Prostate gland (tissue), 2 donors: ENCODE results near the gene MARK3. TPM values are rescaled to one million over a fixed set of nuclear protein-coding genes. Genes with fewer than 3 reads are reported as not detected.
"Not testable (repeated sequence)": the region's sequence is repeated elsewhere in the genome, so short reads cannot be mapped to it uniquely, and the experiment has no call there.

ENCODE experiments used
- DNase-seq: peaks from one replicate; pipeline ENCODE4 v3.0.0-alpha.2; 2019; ENCODE audit warnings: low spot score
- H3K27ac ChIP-seq, 2 donors: fragments of 200-600 bp; sonication (generic); 2 replicates each; pipeline ENCODE4 v1.5.1; 2017 to 2019
- H3K27me3 ChIP-seq: fragments of 200-600 bp; sonication (generic); replicated peaks from 2 replicates; pipeline ENCODE4 v1.5.1; 2019; ENCODE audit not compliant: insufficient read depth
- H3K36me3 ChIP-seq, 2 donors: fragments of 200-600 bp; sonication (generic); 1 replicate in 1 of 2; 2 replicates in 1 of 2; pipeline versions ENCODE4 v1.5.1 to v1.8.1; 2017 to 2019
- H3K4me1 ChIP-seq: fragments of 200-600 bp; sonication (generic); replicated peaks from 2 replicates; pipeline ENCODE4 v1.5.1; 2019
- H3K4me3 ChIP-seq, 2 donors: fragments of 200-600 bp; sonication (generic); 2 replicates each; pipeline ENCODE4 v1.5.1; 2017 to 2019
- H3K9me3 ChIP-seq: fragments of 200-600 bp; sonication (generic); 2 replicates; pipeline ENCODE4 v1.5.1; 2017
- POLR2A ChIP-seq: fragments of 450-650 bp; IDR thresholded peaks from one replicate; pipeline ENCODE4 v1.6.1; 2016; ENCODE audit warnings: antibody characterized with exemption, mild to moderate bottlenecking
- POLR2AphosphoS5 ChIP-seq: sonication (generic); formaldehyde crosslinking; IDR thresholded peaks from one replicate; pipeline ENCODE4 v1.6.1; 2017; ENCODE audit warnings: antibody characterized with exemption
- WGBS: methylation state at CpG from one replicate; pipeline ENCODE4 v1.1.5; 2018; 5-methylcytosine and 5-hydroxymethylcytosine counted together
- intact Hi-C: fragments of 100-400 bp; cut with DNase I; formaldehyde crosslinking; loops from one replicate; pipeline ENCODE4 v1.14.2; 2022
- total RNA-seq, 2 donors: library from RNA; depleted of rRNA; stranded (reverse); fragments of >200 nt; gene quantifications; one replicate each; pipeline ENCODE4 v1.1.0, GENCODE V29; 2016
- TF ChIP-seq, protein P1 (sequence below), 4 experiments: fragments of 200-600 bp in 2 of 4; fragments of 450-650 bp in 2 of 4; sonication (generic) in 2 of 4; IDR thresholded peaks; 1 replicate in 3 of 4; 2 replicates in 1 of 4; pipeline ENCODE4 v1.5.1; 2016 to 2019; ENCODE audit warnings: antibody characterized with exemption in 4 of 4, mild to moderate bottlenecking in 2 of 4, moderate library complexity in 2 of 4

The MARK3 gene
- total RNA-seq, 2 donors from 2014 or later: 51.5 to 115 TPM

DNA sequence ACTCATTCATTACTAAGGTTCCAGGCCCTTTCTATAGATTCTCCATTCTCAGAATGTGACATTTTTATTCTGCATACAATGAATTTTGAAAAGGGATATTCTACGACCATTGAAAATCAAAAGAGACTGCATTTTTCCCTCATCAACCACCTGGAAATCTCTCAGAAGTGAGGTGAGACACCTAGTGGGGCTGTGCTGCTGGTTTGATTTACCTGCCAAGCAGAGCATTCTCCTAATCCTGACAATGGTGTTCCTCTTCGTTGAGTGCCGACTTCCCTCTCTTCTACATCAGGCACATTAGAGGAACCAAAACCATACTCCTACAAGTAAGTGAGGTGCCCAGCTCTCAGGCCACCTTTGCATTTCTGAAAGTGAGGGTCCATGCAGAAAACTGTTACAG lies 122.5 kb downstream of the MARK3 start:
- intact Hi-C loops: no loop called here
- Histone ChIP-seq H3K36me3 (peaks cover 8 to 12% of the 10 kb centered on the region in 2 donors), H3K27me3 (no peaks in the 10 kb centered on the region), H3K27ac (no peak overlapping the region), H3K9me3 (no peaks in the 10 kb centered on the region), H3K4me1 (peaks cover 5% of the 10 kb centered on the region), H3K4me3 (no peak overlapping the region)
- no peak for DNase-seq
- 68% methylated on average over 3 of the region's 3 CpGs for WGBS
- TF ChIP-seq POLR2A (no peak), POLR2AphosphoS5 (no peak)
- TF ChIP-seq, protein P1, sequence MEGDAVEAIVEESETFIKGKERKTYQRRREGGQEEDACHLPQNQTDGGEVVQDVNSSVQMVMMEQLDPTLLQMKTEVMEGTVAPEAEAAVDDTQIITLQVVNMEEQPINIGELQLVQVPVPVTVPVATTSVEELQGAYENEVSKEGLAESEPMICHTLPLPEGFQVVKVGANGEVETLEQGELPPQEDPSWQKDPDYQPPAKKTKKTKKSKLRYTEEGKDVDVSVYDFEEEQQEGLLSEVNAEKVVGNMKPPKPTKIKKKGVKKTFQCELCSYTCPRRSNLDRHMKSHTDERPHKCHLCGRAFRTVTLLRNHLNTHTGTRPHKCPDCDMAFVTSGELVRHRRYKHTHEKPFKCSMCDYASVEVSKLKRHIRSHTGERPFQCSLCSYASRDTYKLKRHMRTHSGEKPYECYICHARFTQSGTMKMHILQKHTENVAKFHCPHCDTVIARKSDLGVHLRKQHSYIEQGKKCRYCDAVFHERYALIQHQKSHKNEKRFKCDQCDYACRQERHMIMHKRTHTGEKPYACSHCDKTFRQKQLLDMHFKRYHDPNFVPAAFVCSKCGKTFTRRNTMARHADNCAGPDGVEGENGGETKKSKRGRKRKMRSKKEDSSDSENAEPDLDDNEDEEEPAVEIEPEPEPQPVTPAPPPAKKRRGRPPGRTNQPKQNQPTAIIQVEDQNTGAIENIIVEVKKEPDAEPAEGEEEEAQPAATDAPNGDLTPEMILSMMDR (IDR thresholded peaks at IDR 0.05): no peak

DNA sequence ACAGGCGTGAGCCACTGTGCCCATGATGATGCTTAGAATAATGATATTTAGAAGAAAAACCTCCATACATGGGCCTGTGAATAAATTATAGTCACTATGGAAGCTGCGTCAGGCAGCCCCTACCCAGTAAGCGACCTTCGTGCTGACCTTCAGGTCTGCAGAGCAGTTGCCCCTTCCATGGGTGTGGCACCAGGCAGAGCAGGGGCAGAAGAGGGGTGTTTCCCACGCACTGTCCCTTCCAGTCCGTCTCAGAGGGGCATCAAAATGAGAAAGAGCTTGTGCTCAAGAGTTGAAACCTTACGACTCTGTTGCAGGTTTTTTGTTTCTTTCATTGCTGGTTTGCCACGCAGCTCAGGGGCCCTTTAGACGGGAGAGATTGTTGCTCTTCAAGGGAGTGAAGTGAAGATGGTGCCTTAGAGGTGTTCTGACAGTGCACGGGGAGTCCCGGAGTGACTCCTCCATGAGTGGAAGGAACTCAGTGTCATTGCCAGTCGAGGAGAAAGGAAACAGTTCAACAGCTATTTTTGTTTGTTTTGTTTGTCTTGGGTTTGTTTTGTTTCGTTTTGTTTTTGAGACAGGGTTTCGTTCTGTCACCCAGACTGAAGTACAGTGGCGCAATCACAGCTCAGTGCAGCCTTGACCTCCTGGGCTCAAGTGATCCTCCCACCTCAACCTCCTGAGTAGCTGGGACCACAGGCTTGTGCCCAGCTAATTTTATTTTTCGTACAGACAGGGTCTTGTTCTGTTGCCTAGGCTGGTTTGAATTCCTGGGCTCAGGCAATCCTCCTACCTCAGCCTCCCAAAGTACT lies 123.5 kb downstream of the MARK3 start:
- Histone ChIP-seq H3K27me3 (no peaks in the 10 kb centered on the region), H3K27ac (no peak overlapping the region), H3K4me1 (peaks cover 10% of the 10 kb centered on the region), H3K4me3 (no peak overlapping the region), H3K9me3 (no peaks in the 10 kb centered on the region), H3K36me3 (peaks cover 0 to 9% of the 10 kb centered on the region in 2 donors)
- 86% methylated on average over 16 of the region's 16 CpGs for WGBS
- DNase-seq: no peak
- TF ChIP-seq, protein P1 (IDR thresholded peaks at IDR 0.05): no peak
- TF ChIP-seq POLR2A (no peak), POLR2AphosphoS5 (no peak)
- intact Hi-C loops: no loop called here

- no peak overlapping the region for H3K4me3 ChIP-seq
- no peaks in the 10 kb centered on the region for H3K27me3 ChIP-seq
- no peaks in the 10 kb centered on the region for H3K9me3 ChIP-seq
- TF ChIP-seq, protein P1 (IDR thresholded peaks at IDR 0.05): no peak
- peaks cover 0 to under 1% of the 10 kb centered on the region in 2 donors for H3K36me3 ChIP-seq
- peaks cover 11% of the 10 kb centered on the region for H3K4me1 ChIP-seq
- WGBS: 85% methylated on average over 11 of the region's 11 CpGs
- intact Hi-C loops: no loop called here
- no peak overlapping the region for H3K27ac ChIP-seq
- DNase-seq: no peak
Observed at GRCh38 chr14:103509864-103510723, 124.9 kb downstream of the MARK3 start.

- Histone ChIP-seq H3K4me1 (peaks cover 11% of the 10 kb centered on the region), H3K9me3 (no peaks in the 10 kb centered on the region), H3K4me3 (no peak overlapping the region), H3K36me3 (no peaks in the 10 kb centered on the region), H3K27ac (no peak overlapping the region), H3K27me3 (no peaks in the 10 kb centered on the region)
- no peak for DNase-seq
- WGBS: 88% methylated on average over 26 of the region's 26 CpGs
- TF ChIP-seq POLR2AphosphoS5 (no peak), POLR2A (no peak)
- TF ChIP-seq, protein P1 (IDR thresholded peaks at IDR 0.05): no peak
- intact Hi-C loops: no loop called here
Observed at GRCh38 chr14:103510724-103511693, 125.8 kb downstream of the MARK3 start.

- H3K4me3 ChIP-seq, H3K9me3 ChIP-seq, H3K36me3 ChIP-seq, DNase-seq, H3K27me3 ChIP-seq, intact Hi-C loops: not testable (repeated sequence)
- Histone ChIP-seq H3K4me1 (peaks cover 11% of the 10 kb centered on the region), H3K27ac (peak overlapping the region; percentile 67 to 81)
- WGBS: 95% methylated on average over 8 of the region's 8 CpGs
Observed at GRCh38 chr14:103512180-103512579, 127.0 kb downstream of the MARK3 start.
